ENCODE data around the gene ACTN1. TPM values are rescaled to one million over a fixed set of nuclear protein-coding genes. Genes with fewer than 3 reads are reported as not detected.
A peak's percentile ranks its signal among the peaks of the same experiment; 100 is the strongest.

The ACTN1 gene
- total and polyA plus RNA-seq, 2 of the 8 experiments (the other 6 are each of a cell fraction or from before 2014, with no cell fraction given) = 236 to 262 TPM

- no peak overlapping the region for H3K4ac ChIP-seq (replicated peaks; ENCODE audit: insufficient read length, low read depth, low read length)
- DNase-seq (ENCODE audit: low read depth in 1 of 2, low spot score in 2 of 2) (no peak), FAIRE-seq (no peak)
- no peaks in the 10 kb centered on the region for H4K20me1 ChIP-seq (replicated peaks in 1 of 2; ENCODE audit: control insufficient read depth in 1 of 2, insufficient read depth in 2 of 2, low read length in 2 of 2)
- TF ChIP-seq GABPA (IDR thresholded peaks at IDR 0.05; ENCODE audit: borderline replicate concordance, insufficient read depth, low read length) (no peak), BCL11A (IDR thresholded peaks at IDR 0.05; ENCODE audit: low read depth in 2 of 2, low read length in 2 of 2) (no peak), CEBPB (IDR thresholded peaks at IDR 0.05; ENCODE audit: low read depth, low read length) (no peak), ATF2 (IDR thresholded peaks at IDR 0.05; ENCODE audit: low read length) (no peak), RAD21 (IDR thresholded peaks at IDR 0.05 in 1 of 2, conservative IDR thresholded peaks at IDR 0.05 in 1 of 2; ENCODE audit: low read depth in 2 of 2, low read length in 2 of 2) (no peak), HDAC6 (IDR thresholded peaks at IDR 0.05; ENCODE audit: low read depth, low read length) (no peak), USF2 (IDR thresholded peaks at IDR 0.05; ENCODE audit: low read length) (no peak), CTBP2 (IDR thresholded peaks at IDR 0.05; ENCODE audit: borderline replicate concordance, insufficient read depth, insufficient read length, low read length) (no peak)
- no peak overlapping the region; the same call in 1 of the 2 replicates for H3K18ac ChIP-seq (ENCODE audit: extremely low read depth, low read length)
- H3K4me2 ChIP-seq (ENCODE audit: insufficient read depth in 1 of 2, low read depth in 2 of 2, low read length in 2 of 2) = no peak overlapping the region
- WGBS, 2 experiments (ENCODE audit: extremely low coverage in 1 of 2, insufficient coverage in 1 of 2, insufficient read length in 1 of 2, insufficient replicate concordance in 2 of 2, low coverage in 1 of 2, low lambda C conversion rate in 2 of 2, missing lambda C conversion rate in 1 of 2) = 88% methylated on average over 12 of the region's 13 CpGs; no CpG with 5 or more reads in 1 of the 2 experiments
- H3K14ac ChIP-seq (ENCODE audit: insufficient read length) = no peak overlapping the region
- H3K9me3 ChIP-seq (ENCODE audit: insufficient read depth in 2 of 2, low read depth in 1 of 2, low read length in 1 of 2) = no peaks in the 10 kb centered on the region
- H3K4me1 ChIP-seq (replicated peaks in 1 of 4; ENCODE audit: control insufficient read depth in 3 of 4, insufficient read depth in 4 of 4, low read length in 3 of 4) = peaks cover 0 to 9% (median 0%) of the 10 kb centered on the region in 4 experiments; a peak in 2 of 7 replicates
- 0 out of 2 replicates have a peak overlapping the region, but pooled peaks have one; percentile 15 for H2AK5ac ChIP-seq (ENCODE audit: low read depth, low read length)
- H3K36me3 ChIP-seq (ENCODE audit: control insufficient read depth in 2 of 4, insufficient read depth in 4 of 4, low read length in 3 of 4) = no peaks in the 10 kb centered on the region
- H3K4me3 ChIP-seq (ENCODE audit: extremely low read depth in 1 of 4, insufficient read depth in 2 of 4, low read depth in 3 of 4, low read length in 4 of 4) = no peak overlapping the region
- H4K5ac ChIP-seq (ENCODE audit: insufficient read length, low read depth, low read length) = no peak overlapping the region
- no peak overlapping the region for H4K8ac ChIP-seq (ENCODE audit: extremely low read depth, insufficient read depth, low read length)
- no peak overlapping the region for H2AFZ ChIP-seq (ENCODE audit: low read length)
- H3K56ac ChIP-seq (replicated peaks; ENCODE audit: insufficient read length, low read depth, low read length) = no peak overlapping the region
- no peak overlapping the region for H4K91ac ChIP-seq (replicated peaks; ENCODE audit: insufficient read length, low read length)
- ChIA-PET POLR2A (ENCODE audit: partially characterized antibody) (interaction anchor here (0.6 to 1.3 kb wide), 3 partner anchors 9 to 244 kb away, joined by 3 to 6 read pairs (median 3); no protein-coding TSS in a partner anchor), CTCF (ENCODE audit: partially characterized antibody) (interaction anchor here (0.6 to 8.7 kb wide), 28 partner anchors 9 to 270 kb away, joined by 3 to 69 read pairs (median 4); no protein-coding TSS in a partner anchor)
- H2BK5ac ChIP-seq (ENCODE audit: low read depth, low read length) = no peak overlapping the region
- peak overlapping the region in 1 of 4 experiments; percentile 21; a peak in 1 of 7 replicates for H3K9ac ChIP-seq (replicated peaks in 1 of 4; ENCODE audit: extremely low read depth in 1 of 4, low read depth in 3 of 4, low read length in 3 of 4)
- H3K27me3 ChIP-seq (replicated peaks in 1 of 4; ENCODE audit: control insufficient read depth in 3 of 4, extremely low read depth in 1 of 4, insufficient read depth in 3 of 4, low read length in 3 of 4) = no peaks in the 10 kb centered on the region
- no peaks in the 10 kb centered on the region for H3K79me2 ChIP-seq (ENCODE audit: control insufficient read depth in 1 of 2, insufficient read depth in 2 of 2, low read length in 2 of 2)
- H2BK12ac ChIP-seq (ENCODE audit: low read depth, low read length) = no peak overlapping the region
- H2BK120ac ChIP-seq (replicated peaks; ENCODE audit: low read depth, low read length) = no peak overlapping the region
- H3K79me1 ChIP-seq (ENCODE audit: low read depth, low read length) = no peaks in the 10 kb centered on the region
- H3K23ac ChIP-seq (ENCODE audit: insufficient read length) = no peak overlapping the region
- no peak overlapping the region for H3K27ac ChIP-seq (ENCODE audit: low read depth, low read length)
- no peaks in the 10 kb centered on the region for H3K23me2 ChIP-seq (ENCODE audit: low read depth, low read length)
- no peak overlapping the region for H2BK20ac ChIP-seq (ENCODE audit: low read length)
- no peak overlapping the region for H2BK15ac ChIP-seq (ENCODE audit: low read length)
Observed at GRCh38 chr14:68863610-68864360, 115.3 kb downstream of the ACTN1 start.

Measured in H1 (cell line).